Cardiac muscle cell (in vitro differentiated cells and primary cell): ENCODE measurements around the gene TM4SF1. TPM values are rescaled to one million over a fixed set of nuclear protein-coding genes. Genes with fewer than 3 reads are reported as not detected.
"Not testable (repeated sequence)": the region's sequence is repeated elsewhere in the genome, so short reads cannot be mapped to it uniquely, and the experiment has no call there.

ENCODE experiments used
- DNase-seq, 2 donors: peaks; one replicate each; pipeline versions ENCODE4 v3.0.0 to v3.0.0-alpha.2; 2010 to 2017; ENCODE audit warnings: low read depth in 1 of 2, low spot score in 1 of 2
- H3K27ac ChIP-seq: fragments of 200-600 bp; sonication (generic); 2 replicates; pipeline ENCODE4 v1.5.1; 2016
- H3K27me3 ChIP-seq: fragments of 200-600 bp; sonication (generic); 2 replicates; pipeline ENCODE4 v1.6.0; 2016; ENCODE audit warnings: control low read depth
- H3K36me3 ChIP-seq: fragments of 200-600 bp; sonication (generic); 2 replicates; pipeline ENCODE4 v1.5.1; 2016; ENCODE audit warnings: control low read depth
- H3K4me1 ChIP-seq: fragments of 200-600 bp; sonication (generic); 2 replicates; pipeline ENCODE4 v1.8.1; 2017; ENCODE audit warnings: low read depth, mild to moderate bottlenecking, mixed run types
- H3K4me3 ChIP-seq: fragments of 200-600 bp; sonication (generic); 2 replicates; pipeline ENCODE4 v1.5.1; 2016; ENCODE audit warnings: mild to moderate bottlenecking
- H3K9me3 ChIP-seq: fragments of 200-600 bp; sonication (generic); 2 replicates; pipeline ENCODE4 v1.5.1; 2017; ENCODE audit warnings: low read depth, mild to moderate bottlenecking, control low read depth
- CTCF ChIP-seq: IDR thresholded peaks from 2 replicates; pipeline ENCODE4 v1.5.1; 2012; ENCODE audit warnings: low read depth, mild to moderate bottlenecking, low read length
- polyA plus RNA-seq: library from polyadenylated mRNA; unstranded; fragments of >200 nt; fragmentation: Nextera tagmentation; extraction: Ambion mirVana; gene quantifications from 2 replicates; pipeline ENCODE4 v1.2.1, GENCODE V29; 2016
- total RNA-seq: library from RNA; depleted of rRNA; stranded (reverse); fragments of >200 nt; gene quantifications from 2 replicates; pipeline ENCODE4 v1.2.3, GENCODE V29; 2016

TM4SF1 gene
- total and polyA plus RNA-seq, 2 experiments from 2014 or later: 0.80 to 1.7 TPM

GRCh38 chr3:149384167-149384566, 6.7 kb upstream of the TM4SF1 start:
- Histone ChIP-seq H3K4me3 (no peak overlapping the region), H3K9me3 (no peaks in the 10 kb centered on the region), H3K27me3 (no peaks in the 10 kb centered on the region), H3K36me3 (no peaks in the 10 kb centered on the region), H3K27ac (no peak overlapping the region), H3K4me1 (no peaks in the 10 kb centered on the region)
- no peak for DNase-seq
- TF ChIP-seq CTCF: no peak

GRCh38 chr3:149383703-149384102, 6.3 kb upstream of the TM4SF1 start:
- no peak for TF ChIP-seq CTCF
- Histone ChIP-seq H3K4me1 (no peaks in the 10 kb centered on the region), H3K9me3 (no peaks in the 10 kb centered on the region), H3K27ac (no peak overlapping the region), H3K36me3 (no peaks in the 10 kb centered on the region), H3K27me3 (no peaks in the 10 kb centered on the region), H3K4me3 (no peak overlapping the region)
- DNase-seq: no peak

- Histone ChIP-seq H3K27ac (no peak overlapping the region), H3K4me3 (no peak overlapping the region), H3K9me3 (no peaks in the 10 kb centered on the region), H3K36me3 (no peaks in the 10 kb centered on the region), H3K4me1 (no peaks in the 10 kb centered on the region), H3K27me3 (no peaks in the 10 kb centered on the region)
- peak in 1 of 2 donors; percentile 58 for DNase-seq
- TF ChIP-seq CTCF: no peak
These were observed 5.1 kb upstream of the TM4SF1 start for GRCh38 chr3:149382518-149382917.

- Histone ChIP-seq H3K9me3 (no peaks in the 10 kb centered on the region), H3K4me3 (no peak overlapping the region), H3K36me3 (no peaks in the 10 kb centered on the region), H3K27ac (no peak overlapping the region), H3K4me1 (no peaks in the 10 kb centered on the region), H3K27me3 (no peaks in the 10 kb centered on the region)
- no peak for TF ChIP-seq CTCF
- peak in 1 of 2 donors; percentile 83 for DNase-seq
These were observed 4.6 kb upstream of the TM4SF1 start for GRCh38 chr3:149382101-149382467.

- Histone ChIP-seq H3K9me3 (no peaks in the 10 kb centered on the region), H3K27me3 (no peaks in the 10 kb centered on the region), H3K27ac (no peak overlapping the region), H3K36me3 (no peaks in the 10 kb centered on the region), H3K4me3 (no peak overlapping the region), H3K4me1 (no peaks in the 10 kb centered on the region)
- no peak for TF ChIP-seq CTCF
- no peak for DNase-seq
These were observed 4.0 kb upstream of the TM4SF1 start for GRCh38 chr3:149381173-149382100.

- DNase-seq, H3K27ac ChIP-seq, H3K9me3 ChIP-seq, H3K27me3 ChIP-seq, H3K4me1 ChIP-seq, H3K36me3 ChIP-seq, H3K4me3 ChIP-seq: not testable (repeated sequence)
These were observed 2.8 kb upstream of the TM4SF1 start for GRCh38 chr3:149380220-149380619.
